Dendritic cell treated with granulocyte-macrophage colony-stimulating factor and Interleukin-4, amounts not matched to agents 40 ng/mL and 50 ng/mL, for 4 days (primary cell): ENCODE measurements around the gene AKAP13.

Experiments used
- H3K27ac Mint-ChIP-seq: one replicate; pipeline ENCODE4 v1.8.0; 2022; ENCODE audit warnings: mild to moderate bottlenecking, mixed read lengths
- H3K27me3 Mint-ChIP-seq: one replicate; pipeline ENCODE4 v1.8.0; 2022; ENCODE audit warnings: mild to moderate bottlenecking, mixed read lengths
- H3K36me3 Mint-ChIP-seq: one replicate; pipeline ENCODE4 v1.8.0; 2022; ENCODE audit warnings: low read depth, mixed read lengths
- H3K4me1 Mint-ChIP-seq: one replicate; pipeline ENCODE4 v1.8.0; 2022; ENCODE audit warnings: low read depth, mixed read lengths
- H3K4me3 Mint-ChIP-seq: one replicate; pipeline ENCODE4 v1.8.0; 2022; ENCODE audit warnings: mild to moderate bottlenecking, moderate library complexity, mixed read lengths
- H3K9me3 Mint-ChIP-seq: one replicate; pipeline ENCODE4 v1.8.0; 2022; ENCODE audit warnings: mixed read lengths
- intact Hi-C: fragments of 100-400 bp; cut with micrococcal nuclease; formaldehyde crosslinking; loops from one replicate; pipeline ENCODE4 v1.15.0; 2022

Gene AKAP13

DNA sequence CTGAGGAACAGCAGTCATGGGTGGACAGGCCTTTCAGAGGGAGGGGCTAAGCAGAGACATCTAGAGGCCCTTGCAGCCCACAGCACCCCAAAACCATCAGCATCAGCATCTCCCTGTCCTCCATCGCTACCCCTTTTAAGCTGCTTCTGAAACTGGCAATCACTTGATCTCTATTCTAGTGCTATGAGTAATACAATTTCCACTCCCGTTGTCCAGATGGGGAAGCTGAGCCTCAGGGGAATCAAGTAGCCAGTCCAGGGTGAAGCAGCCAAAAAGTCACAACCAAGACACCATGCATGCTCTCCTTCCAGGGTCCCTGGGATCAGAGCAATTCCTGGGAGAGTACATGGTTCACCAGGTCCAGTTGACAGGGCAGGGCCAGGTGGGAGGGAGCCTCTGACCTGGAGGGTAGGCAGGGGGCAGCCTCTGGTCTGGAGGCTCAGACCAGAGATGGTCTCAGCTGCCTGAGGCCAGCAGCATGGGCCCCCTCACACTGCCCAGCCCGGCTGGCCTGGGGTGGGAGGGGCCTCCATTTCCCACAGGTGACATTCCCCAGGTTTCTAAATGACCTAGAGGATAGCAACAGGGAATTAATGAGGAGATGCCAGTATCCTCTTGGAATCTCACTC is 384.4 kb downstream of the AKAP13 start:
- H3K4me1 Mint-ChIP-seq = no peaks in the 10 kb centered on the region
- H3K27me3 Mint-ChIP-seq = no peaks in the 10 kb centered on the region
- intact Hi-C loops = no loop called here
- H3K9me3 Mint-ChIP-seq = no peaks in the 10 kb centered on the region
- H3K36me3 Mint-ChIP-seq = peaks cover 6% of the 10 kb centered on the region
- H3K4me3 Mint-ChIP-seq = no peak overlapping the region
- H3K27ac Mint-ChIP-seq = no peak overlapping the region

DNA sequence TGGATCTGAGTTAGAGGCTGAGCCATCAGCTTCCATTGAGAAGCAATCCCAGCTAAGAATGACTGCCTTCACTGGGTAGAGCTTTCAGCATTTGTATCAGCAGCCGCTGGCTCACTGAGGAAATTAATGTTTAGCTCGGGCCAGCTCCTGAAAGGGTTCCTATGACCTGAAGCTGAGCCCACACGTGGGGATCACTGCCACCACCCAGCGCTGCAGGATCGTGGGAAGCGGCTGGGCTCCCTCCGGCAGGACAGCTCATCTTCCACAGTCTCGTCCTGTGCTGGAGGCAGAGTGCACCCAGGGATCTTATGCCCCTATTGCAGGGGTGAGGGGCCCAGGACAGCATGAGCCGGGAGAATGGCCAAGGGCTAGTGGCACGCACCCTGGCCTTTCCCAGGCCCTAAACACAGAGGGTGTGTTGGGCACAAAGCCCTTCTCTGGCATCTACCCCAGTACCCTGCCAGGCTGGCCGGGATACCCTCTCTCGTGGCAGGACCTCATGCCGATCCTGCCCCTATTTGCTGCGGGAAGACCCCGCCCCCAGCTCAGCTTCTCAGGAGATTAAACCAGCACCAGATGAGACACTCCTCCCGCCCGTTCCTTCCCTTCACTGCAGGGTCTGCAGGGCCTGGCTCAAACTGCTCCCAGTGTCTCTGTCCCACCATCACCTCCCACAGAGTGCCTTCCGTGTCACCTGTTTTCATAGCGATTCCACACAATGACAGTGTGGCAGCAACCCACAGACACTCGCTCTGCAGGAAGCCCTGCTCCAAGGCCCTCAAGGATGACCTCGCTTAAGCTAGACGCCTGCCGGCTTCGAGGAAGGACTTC is 385.8 kb downstream of the AKAP13 start:
- intact Hi-C loops = no loop called here
- Mint-ChIP-seq H3K27me3 (no peaks in the 10 kb centered on the region), H3K4me1 (no peaks in the 10 kb centered on the region), H3K36me3 (peaks cover 6% of the 10 kb centered on the region), H3K4me3 (no peak overlapping the region), H3K9me3 (no peaks in the 10 kb centered on the region), H3K27ac (no peak overlapping the region)

DNA sequence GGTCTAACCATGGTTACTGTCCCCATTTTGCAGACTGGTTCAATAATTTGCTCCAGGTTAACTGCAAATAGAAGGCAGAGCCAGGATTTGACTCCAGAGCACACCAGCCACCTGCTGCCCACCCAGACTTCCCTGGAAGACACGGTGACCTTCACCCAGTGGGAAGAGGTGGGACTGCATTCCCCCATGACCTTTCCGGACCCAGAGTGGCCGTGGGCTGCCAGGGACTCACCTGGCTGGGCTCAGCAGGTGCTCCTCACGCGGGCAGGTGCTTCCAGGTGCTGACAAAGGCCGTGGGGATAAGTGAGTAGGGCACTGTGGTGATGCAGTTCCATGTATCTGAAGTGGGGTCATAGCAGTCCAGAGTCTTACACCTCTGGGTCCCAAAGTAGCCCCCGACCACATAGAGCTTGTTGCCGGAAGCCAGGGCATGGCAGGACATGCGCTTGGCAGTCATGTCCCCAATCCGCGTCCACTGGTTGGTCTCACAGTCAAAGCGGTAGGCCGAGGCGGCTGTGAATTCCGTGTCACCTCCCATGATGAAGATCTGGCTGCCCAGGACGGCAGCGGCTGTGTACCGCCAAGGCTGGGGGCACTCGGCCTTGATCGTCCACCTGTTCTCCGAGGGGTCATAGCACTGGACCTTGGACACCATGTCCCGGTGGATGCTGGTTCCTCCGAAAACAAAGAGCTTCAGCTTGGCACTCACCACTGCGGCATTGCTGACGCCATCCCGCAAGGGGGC is 387.6 kb downstream of the AKAP13 start:
- Mint-ChIP-seq H3K4me1 (peaks cover 6% of the 10 kb centered on the region), H3K27me3 (no peaks in the 10 kb centered on the region), H3K36me3 (peaks cover under 1% of the 10 kb centered on the region), H3K9me3 (no peaks in the 10 kb centered on the region), H3K4me3 (no peak overlapping the region), H3K27ac (no peak overlapping the region)
- intact Hi-C loops = no loop called here

DNA sequence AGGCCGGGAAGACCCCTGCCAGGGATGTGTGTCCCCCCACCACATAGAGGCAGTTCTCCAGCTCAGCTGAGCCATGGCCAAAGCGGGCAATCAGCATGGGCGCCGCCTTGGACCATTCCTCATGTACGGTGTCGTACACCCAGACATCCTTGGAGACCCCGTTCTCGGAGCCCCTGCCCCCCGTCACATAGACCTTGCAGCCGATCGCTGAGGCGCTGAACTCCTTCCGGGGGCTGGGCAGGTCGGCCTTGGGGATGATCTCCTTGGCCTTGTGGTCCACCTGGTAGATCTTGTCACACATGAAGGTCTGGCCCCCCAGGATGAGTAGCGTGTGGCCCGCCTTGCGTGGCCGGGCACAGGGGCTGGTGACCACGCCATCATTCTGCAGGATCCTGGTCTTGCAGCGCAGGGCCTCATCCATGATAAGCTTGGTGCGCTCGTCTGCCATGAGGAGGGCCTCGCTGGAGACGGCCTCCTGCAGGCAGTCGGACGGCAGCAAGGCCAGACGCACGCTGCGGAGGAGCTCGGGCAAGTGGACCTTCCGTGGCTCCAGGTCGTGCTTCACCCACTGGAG is 388.3 kb downstream of the AKAP13 start:
- intact Hi-C loops = no loop called here
- H3K27me3 Mint-ChIP-seq = no peaks in the 10 kb centered on the region
- H3K4me1 Mint-ChIP-seq = peaks cover 6% of the 10 kb centered on the region
- H3K27ac Mint-ChIP-seq = no peak overlapping the region
- H3K9me3 Mint-ChIP-seq = no peaks in the 10 kb centered on the region
- H3K4me3 Mint-ChIP-seq = no peak overlapping the region
- H3K36me3 Mint-ChIP-seq = no peaks in the 10 kb centered on the region

DNA sequence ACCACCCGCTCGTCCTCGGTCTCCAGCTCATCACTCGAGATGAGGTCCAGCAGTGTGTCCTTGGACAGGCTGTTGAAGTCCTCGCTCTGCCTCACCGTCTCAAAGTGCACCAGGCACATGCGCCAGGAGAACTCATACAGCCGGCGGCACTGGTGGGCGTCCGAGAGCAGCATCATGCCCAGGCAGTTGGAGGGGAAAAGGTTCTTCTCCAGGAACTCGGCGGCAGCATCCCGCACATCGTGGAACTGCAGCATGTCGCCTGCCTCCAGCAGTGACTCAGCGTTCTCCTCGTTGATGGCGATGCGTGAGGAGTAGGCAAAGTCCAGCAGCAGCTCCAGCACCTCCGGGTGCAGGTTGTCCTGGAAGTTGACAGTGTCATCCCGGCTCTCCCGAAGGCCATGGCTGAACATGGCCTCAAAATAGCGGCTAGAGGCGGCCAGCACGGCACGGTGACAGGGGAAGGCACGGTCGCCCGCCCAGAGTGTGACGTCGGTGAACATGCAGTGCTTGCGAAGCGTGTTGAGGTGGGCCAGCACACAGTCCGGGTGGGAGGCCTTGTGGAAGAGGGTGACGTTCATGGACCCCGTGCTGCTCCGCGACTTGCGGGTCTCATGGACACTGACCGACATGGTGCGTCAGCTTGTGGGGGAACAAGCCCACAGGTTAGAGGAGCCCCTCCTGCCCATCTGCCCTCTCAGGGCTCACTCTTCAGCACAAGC is 388.9 kb downstream of the AKAP13 start:
- Mint-ChIP-seq H3K4me1 (peaks cover 6% of the 10 kb centered on the region), H3K27ac (no peak overlapping the region), H3K4me3 (no peak overlapping the region), H3K9me3 (no peaks in the 10 kb centered on the region), H3K27me3 (no peaks in the 10 kb centered on the region), H3K36me3 (no peaks in the 10 kb centered on the region)
- intact Hi-C loops = no loop called here

DNA sequence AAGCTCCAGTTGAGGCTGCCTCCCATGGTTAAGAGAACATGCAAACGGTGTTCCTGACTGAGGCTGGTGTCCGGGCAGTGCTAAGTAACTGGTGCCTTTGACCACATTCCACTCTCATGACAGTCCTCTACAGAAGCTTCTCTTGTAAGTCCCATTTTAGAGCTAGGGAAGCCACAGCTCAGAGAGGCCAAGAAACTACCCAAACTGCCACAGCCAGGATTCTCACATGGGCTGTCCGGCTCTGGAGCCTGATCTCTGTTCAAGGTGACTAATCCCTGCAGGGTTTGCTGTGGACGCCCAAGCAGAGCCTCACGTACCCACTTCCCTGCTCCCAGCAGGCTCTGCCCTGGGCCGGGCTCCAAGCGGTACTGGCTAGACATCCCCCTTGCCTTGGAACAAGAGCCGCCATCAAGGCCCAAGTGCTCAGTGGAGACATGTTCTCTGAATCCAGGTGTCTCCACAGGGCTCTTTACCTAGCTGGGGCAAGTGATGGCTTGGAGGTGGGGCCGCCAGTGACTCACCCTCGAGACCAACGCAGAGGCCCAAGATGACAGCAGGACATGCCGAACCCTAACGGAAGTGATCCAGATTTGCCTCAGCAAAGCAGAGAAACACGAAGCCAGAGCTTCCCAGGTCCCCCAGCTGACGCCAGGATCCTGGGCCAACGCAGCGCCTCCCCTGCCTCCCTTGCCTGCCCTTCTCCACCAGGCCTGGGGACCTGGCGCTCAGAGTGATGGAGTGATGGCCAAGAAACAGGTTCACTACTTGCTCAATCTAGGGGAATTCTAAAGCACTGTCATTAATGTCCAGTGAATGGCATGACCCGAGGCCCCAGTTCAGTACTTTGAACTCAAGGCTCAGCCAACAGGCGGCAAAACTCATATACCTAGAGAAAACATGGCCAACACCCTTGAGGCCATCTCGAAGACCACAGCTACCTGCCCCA is 390.0 kb downstream of the AKAP13 start:
- no peaks in the 10 kb centered on the region for H3K36me3 Mint-ChIP-seq
- H3K4me3 Mint-ChIP-seq = no peak overlapping the region
- no peaks in the 10 kb centered on the region for H3K9me3 Mint-ChIP-seq
- intact Hi-C loops = no loop called here
- H3K27ac Mint-ChIP-seq = no peak overlapping the region
- H3K4me1 Mint-ChIP-seq = peaks cover 6% of the 10 kb centered on the region
- H3K27me3 Mint-ChIP-seq = no peaks in the 10 kb centered on the region

DNA sequence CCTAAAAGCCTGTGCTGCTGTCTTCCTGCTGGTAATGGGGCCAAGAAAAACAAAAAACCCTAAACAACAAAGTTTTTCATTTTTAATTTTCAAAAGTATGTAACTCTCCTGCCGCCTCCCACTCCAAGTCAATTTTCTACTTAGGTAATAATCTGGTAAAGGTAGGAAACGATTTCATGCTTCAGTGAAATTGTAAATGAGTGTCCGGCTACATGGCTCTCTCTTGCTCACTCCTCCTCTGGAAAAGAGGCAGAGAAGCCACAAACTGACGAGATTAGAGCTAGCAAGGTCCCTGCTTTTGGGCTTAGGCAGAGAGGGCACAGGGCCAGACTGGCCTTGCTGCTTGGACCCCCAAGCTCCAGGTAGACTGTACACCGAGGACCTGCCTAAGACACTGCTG is 390.9 kb downstream of the AKAP13 start:
- H3K9me3 Mint-ChIP-seq = no peaks in the 10 kb centered on the region

DNA sequence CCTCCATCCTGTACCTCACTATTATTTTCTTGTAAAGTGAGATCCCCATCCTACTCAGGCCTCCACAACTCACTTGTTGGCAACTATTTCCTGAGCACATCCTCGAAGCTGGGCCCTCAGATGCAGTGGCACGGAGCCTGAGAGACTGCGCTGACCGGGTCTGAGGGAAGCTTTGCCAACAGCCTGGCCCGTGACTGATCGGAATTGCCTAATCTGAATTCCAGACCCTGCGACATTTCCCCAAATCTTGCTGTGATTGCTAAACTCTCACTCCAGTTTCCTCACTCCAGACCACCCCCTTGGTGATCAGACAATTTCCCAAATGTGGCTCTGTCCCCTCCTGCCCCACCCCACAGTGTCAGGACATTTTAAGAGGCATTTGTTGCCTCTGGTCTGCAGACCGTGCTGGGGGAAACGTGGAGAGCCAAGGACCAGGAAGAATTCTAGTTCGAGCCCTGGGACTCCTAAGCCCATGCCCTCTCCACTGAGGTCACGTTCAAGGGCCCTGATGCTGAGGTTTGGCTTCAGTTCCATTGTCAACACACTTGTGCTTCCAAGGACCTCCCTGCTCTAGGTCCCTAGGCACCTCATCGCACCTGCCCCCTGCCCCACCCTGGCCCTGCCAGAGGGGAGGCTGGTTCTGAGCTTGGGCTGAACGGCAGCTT is 391.5 kb downstream of the AKAP13 start:
- Mint-ChIP-seq H3K27ac (no peak overlapping the region), H3K4me3 (no peak overlapping the region), H3K9me3 (no peaks in the 10 kb centered on the region), H3K4me1 (peaks cover 6% of the 10 kb centered on the region), H3K27me3 (no peaks in the 10 kb centered on the region), H3K36me3 (no peaks in the 10 kb centered on the region)
- intact Hi-C loops = no loop called here

More for the DNA sequence above, 390.9 kb downstream of the AKAP13 start:
- Mint-ChIP-seq H3K36me3 (no peaks in the 10 kb centered on the region), H3K27me3 (no peaks in the 10 kb centered on the region), H3K4me3 (no peak overlapping the region), H3K4me1 (peaks cover 6% of the 10 kb centered on the region), H3K27ac (no peak overlapping the region)
- intact Hi-C loops = no loop called here

DNA sequence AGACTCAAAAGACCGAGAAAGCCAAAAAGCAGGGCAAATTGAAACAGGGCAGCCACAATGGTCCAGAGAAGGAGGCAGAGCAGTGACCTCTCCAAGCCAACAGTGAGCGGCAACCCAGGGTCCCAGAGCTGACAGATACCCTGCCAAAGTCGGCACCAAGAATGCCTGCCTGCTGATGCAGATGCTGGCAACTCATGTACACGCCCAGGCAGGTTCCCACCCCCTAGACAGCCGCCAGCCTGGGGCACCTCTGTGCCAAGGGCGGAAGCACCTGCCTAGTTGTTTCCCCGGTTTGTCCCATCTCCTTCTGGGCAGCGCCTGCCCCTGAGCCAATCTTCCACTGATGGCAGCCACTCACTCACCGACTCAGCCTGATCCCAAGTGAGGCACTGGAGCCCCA is 392.3 kb downstream of the AKAP13 start:
- Mint-ChIP-seq H3K27ac (no peak overlapping the region), H3K4me1 (peaks cover 6% of the 10 kb centered on the region), H3K4me3 (no peak overlapping the region), H3K36me3 (no peaks in the 10 kb centered on the region), H3K27me3 (no peaks in the 10 kb centered on the region), H3K9me3 (no peaks in the 10 kb centered on the region)
- intact Hi-C loops = no loop called here

DNA sequence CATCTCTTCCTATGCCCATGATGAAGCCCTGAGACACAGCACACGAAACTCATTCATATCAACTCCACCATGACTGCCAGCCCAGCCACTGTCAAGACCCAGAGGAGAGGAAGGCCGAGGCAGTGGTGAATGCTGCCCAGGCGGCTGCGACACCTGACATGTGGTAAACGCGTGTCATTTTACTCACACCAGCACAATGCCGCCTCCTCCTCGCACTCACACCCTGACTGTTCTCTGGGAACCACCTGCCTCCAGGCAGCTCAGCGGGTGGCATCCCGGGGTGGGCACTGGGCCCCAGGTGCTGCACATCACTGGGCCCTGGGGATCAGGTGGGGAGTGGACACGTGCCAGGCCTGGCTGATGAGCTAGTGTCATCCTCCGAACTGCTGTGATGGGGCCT is 392.8 kb downstream of the AKAP13 start:
- no peaks in the 10 kb centered on the region for H3K9me3 Mint-ChIP-seq
- no peaks in the 10 kb centered on the region for H3K27me3 Mint-ChIP-seq
- H3K36me3 Mint-ChIP-seq = no peaks in the 10 kb centered on the region
- no peak overlapping the region for H3K27ac Mint-ChIP-seq
- intact Hi-C loops = no loop called here
- H3K4me1 Mint-ChIP-seq = peaks cover 6% of the 10 kb centered on the region
- no peak overlapping the region for H3K4me3 Mint-ChIP-seq

DNA sequence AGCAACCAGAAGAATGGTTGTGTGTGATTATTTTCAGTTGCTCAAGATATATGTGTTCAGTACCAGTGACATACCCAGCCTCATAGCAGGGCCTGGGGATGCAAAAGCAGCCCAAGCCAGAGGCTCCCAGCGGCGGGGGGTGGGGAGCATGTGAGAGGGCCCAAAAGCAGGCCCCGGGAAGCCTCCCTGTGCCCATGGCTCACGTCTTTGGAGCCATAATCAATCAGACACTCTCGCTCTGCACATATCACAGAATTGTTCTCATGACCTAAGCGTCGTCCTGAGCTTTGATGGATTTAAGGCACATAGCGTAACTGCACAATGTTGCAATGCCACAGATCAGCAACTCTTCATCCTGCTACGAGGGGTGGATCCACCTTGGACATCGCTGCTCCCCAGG is 393.6 kb downstream of the AKAP13 start:
- H3K4me3 Mint-ChIP-seq = no peak overlapping the region
- no peaks in the 10 kb centered on the region for H3K36me3 Mint-ChIP-seq
- intact Hi-C loops = no loop called here
- no peaks in the 10 kb centered on the region for H3K27me3 Mint-ChIP-seq
- H3K9me3 Mint-ChIP-seq = no peaks in the 10 kb centered on the region
- peaks cover 6% of the 10 kb centered on the region for H3K4me1 Mint-ChIP-seq
- H3K27ac Mint-ChIP-seq = no peak overlapping the region

DNA sequence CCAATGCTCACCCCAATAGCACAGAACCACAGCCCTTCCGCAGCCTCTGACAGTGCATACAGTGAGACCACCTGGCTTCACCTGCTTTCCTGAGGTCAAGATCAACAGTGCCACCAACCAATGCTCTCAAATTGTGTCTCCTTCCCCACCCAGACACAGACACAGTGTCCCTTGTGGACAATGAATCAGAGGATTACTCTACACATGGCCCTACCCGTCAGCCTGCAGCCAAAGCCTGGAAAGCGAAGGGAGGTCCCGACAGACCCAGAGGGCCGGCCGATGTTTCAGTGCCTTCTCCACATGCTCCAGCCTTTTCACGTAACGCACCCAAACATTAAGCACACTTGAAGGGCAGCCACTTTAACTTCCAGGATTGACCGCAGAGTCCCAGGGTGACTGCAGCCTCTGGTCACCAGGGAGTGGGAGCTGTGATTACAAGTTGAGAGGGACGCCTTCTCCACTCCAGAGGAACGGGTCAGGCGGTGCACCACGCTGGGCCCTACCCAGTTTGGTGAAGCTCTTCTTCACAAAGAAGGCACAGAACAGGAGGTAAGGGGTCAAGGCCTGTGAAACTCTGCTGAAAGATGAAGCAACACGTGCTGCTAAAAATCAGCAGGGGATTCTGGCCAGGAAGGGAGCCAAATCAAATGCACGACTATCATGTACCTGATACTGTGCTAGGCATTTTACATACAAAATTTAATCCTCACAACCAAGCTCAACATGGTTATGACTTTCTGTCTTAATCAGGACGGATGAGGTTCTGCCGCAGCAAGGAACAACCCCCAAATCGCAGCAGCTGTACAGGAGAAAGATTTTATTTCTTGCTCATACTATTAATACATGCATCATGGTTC is 397.1 kb downstream of the AKAP13 start:
- Mint-ChIP-seq H3K9me3 (no peaks in the 10 kb centered on the region), H3K27ac (no peak overlapping the region), H3K27me3 (no peaks in the 10 kb centered on the region), H3K36me3 (no peaks in the 10 kb centered on the region), H3K4me3 (no peak overlapping the region), H3K4me1 (peaks cover 8% of the 10 kb centered on the region)
- intact Hi-C loops = no loop called here
